NCI-H82 treated with DMSO at 0.1 percent for 48 hours (cell line): Measurements from ENCODE around the gene OR8A1.

ENCODE experiments used
- DNase-seq: peaks from one replicate; lab custom pipeline; 2025; ENCODE audit not compliant: unreplicated experiment; lab: John Stamatoyannopoulos, UW

The OR8A1 gene

DNA sequence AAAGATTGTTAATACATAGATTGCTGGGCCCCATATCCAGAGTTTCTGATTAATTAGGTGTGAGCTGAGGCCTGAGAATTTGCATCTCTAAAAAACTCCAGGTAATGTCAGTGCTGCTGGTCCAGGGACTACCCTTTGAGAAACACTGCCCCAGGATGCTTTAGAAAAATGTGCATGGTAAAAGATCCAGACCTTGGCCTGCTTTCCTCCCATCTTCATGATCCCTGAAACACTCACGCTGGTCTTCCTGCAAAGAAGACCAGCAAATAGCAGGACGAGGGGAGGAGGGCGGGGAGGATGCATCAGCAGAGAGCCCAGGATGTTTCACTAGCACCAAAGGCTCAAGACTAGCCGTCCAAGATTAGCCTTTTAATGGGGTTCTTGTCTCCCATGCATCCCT lies at the start of gene OR8A1:
TSS of gene OR8A1 (plus strand) at position 301 of the 400 bp plus-strand sequence. CDS start 123 bp downstream, outside the sequence.
- no peak for DNase-seq

DNA sequence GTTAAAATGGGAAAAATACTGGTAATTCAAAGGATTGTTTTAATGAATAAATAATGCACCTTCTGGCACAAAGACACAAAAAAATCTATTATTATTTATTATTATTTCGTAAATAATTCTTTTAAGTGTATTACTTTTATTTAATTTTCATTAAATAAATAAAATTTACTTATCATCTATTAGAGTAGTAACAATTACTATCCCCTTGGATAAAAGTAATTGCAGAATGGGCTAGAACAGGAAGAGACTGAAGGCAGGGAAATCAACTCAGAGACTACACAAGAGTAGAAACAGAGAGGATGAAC lies 49.3 kb upstream of the OR8A1 start:
- DNase-seq = no peak

DNA sequence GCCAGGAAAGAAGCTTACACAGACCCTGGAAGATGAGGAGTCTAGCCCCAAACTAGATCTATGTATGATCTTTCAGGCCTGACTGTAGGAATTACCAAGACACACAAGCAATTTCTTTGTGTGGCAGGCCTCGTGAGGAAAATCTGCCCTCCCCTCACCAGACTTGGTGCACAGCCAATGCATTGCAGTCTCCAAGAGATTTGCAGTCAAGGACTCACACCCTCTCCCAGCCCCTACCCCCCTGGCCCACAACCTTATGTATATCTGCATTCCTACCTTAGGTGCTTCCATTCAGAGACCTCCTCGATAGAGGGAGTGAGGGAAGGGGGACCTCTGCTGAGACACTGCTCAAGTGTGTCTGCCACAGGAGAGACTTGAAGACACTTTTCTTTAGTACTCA lies 36.2 kb upstream of the OR8A1 start:
- no peak for DNase-seq

DNA sequence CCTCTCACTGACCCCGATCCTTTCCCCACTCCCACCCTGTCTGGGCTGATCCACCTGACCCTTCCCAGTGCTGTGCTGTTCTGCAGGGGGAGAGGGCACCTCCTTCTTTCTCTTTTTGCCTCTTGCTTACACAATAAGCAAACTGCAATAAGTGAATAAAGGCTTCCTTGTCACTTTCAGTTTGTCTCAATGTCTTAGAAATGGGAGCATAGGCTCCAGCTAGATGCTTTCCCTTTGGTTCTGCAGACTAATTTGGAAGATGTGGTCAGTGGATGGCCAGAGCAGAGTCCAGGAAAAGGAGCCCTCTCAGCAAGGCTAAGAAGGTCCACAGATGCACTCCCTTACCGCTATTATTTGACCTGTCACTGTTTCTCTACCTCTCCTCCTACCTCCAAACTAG lies 35.7 kb upstream of the OR8A1 start:
- no peak for DNase-seq

DNA sequence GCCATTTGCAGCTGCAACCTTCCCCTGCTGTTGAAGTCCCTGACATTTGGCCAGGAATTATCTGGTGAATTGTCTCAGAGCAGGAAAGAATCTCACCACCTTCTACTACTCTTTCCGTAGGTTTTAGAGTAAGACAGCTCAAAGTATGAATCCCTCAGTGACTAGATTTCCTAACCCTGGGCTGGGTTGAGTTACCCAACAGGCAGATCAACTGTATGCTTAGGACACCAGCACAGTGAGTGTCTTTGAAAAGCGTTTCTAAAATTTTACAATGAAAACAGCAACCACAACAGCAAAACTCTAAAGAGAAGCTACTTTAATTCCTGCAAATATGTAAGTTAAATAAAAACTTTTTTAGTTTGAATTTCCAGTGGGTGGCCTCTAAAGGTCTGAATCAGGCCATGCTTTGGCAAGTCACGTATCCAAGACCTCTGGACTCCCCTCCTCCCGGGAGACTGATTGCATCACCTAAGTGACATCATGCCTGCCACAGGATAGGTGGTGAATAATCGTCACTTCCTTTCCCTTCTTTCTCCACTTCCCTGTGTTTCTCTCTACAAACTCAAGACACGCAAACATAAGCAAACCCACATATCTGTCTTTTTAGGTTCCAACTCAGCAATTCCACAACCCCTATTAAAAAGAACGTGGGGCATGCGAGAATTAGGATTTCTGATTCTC lies 34.1 kb upstream of the OR8A1 start:
- no peak for DNase-seq

DNA sequence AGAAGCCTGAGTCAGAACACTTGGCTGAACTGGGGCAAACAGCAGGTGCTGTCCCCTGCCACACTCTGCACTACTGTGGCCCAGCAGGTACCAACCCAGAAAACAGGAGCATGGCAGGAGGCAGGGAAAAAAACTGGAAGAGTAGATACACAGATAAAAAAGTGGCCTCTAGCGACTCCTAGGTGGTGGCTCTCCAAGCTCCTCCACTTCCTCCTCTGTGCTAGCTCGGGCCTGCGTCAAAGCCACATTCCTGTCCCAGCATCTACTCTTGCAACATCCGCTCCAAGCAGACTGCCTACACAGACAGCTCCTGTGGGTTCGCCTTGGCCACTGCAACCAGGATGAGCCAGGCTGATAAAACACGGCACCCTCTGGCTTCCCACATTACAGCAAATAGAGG lies 33.3 kb upstream of the OR8A1 start:
- DNase-seq = no peak

DNA sequence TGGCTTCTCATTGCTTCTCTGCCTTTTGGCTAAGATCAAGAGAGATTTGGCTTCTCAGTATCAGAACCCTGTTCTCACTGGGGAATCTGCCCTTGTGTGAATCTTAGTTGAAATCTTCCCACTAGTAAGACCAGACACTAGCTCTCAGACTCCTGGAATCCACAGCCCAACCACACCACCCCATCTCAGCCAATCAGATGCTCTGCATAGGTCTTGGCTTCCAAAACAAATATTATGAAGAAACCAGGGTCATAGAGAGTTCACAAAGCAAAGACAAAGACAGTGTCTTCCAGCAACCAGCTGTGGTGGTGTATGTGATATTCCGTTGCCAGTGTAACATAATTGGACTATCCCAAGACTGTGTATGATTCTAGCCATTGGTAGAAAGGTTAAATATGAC lies 31.8 kb upstream of the OR8A1 start:
- no peak for DNase-seq

DNA sequence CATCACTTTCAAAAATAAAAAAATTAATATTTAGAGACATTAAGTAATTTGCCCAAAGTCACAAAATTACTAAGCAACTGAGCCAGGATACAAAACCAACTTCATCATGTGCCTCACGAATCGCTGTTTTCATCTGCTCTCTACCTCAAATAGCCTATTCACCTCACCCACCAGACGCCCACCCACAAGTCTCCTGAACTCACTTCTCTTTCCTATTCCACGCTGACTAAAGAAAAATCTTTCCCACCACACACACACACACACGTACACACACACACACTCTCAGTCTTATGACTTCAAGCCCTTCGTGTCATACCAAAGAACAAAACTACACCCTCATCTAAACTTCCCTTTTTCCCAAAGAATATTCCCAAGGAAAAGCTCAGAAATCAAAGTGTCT lies 28.6 kb upstream of the OR8A1 start:
- no peak for DNase-seq

DNA sequence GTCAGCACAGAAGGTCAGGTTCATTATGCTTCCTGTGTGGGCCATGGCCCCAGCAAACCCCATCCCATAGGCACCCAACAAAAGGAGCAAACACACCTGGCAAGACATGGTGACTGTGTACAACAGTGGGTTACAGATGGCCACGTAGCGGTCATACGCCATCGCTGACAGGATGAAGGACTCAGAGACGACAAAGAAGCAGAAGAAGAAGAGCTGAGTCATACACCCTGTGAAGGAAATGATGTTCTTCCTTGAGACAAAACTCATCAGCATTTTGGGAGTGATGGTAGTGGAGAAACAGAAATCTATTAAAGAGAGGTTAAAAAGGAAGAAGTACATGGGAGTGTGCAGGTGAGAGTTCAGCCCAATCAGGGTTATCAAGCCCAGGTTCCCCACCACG lies 26.7 kb upstream of the OR8A1 start:
- DNase-seq = no peak

DNA sequence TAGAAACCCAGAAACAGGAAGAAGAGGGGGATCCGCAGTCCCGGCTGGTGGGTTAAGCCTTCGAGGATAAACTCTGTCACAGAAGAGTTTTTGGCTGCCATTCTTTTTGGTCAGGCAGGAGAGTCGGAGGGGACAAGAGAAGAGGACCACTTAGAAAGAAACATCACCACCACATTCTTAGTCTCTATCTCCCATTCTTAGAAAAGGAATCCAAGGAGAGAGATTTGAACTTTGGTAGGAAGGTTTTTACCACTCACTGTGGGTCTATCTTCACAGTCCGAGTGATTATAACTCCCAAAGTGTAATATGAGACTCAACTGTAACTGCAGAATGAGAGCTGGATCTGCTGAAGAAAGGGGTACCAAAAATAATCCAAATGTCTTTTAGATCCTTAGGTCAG lies 26.2 kb upstream of the OR8A1 start, which contains the start of gene OR8B12:
TSS of gene OR8B12 (minus strand) at position 101 of the 400 bp plus-strand sequence. CDS start at position 101, 0 bp downstream.
- no peak for DNase-seq

DNA sequence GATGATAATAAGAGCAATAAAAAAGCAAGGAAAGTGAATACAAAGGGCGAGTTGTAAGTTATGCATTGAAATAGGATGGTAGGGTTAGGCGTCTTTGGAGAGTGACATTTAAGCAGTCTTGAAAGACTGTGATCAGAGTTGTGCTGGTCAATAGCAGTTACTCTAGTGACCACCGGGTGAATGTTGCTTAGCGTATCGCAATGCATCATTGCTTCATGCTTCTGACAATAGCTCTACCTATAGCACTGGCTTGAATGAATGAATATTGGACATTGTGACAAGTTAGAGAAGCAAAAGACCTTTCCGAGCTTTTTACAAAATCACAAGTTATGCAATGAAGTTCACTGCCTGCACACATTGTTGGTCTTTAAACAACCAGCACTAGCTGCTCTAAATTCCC lies 18.6 kb upstream of the OR8A1 start:
- no peak for DNase-seq

DNA sequence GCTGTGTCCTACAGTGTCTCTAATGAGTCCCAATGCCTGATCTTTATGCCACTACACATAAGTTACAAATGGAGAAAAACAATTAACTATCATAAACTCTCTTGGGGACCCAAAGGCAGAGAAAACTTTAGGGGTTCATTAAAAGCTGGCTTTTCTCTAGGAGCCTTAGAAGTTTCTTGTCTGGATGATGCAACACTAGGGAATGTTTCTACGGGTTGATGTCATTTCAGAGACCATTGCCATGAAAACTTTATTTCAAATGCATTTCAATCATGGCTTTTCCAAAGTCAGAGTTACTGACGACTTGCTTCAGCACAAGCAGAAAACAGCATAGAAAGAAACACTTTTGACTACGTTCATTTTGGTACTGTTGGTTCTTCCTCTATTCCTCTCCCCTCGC lies 17.8 kb upstream of the OR8A1 start:
- DNase-seq = no peak

DNA sequence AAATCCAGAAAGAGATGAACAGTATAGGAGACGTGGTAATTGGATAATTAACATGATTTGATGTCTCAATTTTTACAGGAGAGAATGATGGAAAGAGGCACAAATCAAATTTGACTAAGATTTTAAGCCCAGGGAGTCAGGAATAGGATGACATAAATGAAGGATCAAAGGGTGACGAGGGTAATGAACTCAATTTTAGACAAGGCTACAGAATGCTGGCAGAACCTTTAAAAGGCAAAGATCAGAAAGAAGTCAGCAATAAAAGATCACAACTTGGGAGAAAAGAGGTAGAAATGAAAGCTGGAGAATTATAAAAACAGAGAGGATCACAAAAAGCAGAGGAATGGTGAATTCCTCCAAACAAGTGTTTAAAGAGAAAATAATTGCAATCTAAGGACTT lies 13.0 kb upstream of the OR8A1 start:
- no peak for DNase-seq

DNA sequence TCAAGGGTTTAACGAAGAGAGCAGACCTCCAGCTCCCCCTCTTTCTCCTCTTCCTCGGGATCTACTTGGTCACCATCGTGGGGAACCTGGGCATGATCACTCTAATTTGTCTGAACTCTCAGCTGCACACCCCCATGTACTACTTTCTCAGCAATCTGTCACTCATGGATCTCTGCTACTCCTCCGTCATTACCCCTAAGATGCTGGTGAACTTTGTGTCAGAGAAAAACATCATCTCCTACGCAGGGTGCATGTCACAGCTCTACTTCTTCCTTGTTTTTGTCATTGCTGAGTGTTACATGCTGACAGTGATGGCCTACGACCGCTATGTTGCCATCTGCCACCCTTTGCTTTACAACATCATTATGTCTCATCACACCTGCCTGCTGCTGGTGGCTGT lies 363 bp downstream of the OR8A1 start:
- no peak for DNase-seq

DNA sequence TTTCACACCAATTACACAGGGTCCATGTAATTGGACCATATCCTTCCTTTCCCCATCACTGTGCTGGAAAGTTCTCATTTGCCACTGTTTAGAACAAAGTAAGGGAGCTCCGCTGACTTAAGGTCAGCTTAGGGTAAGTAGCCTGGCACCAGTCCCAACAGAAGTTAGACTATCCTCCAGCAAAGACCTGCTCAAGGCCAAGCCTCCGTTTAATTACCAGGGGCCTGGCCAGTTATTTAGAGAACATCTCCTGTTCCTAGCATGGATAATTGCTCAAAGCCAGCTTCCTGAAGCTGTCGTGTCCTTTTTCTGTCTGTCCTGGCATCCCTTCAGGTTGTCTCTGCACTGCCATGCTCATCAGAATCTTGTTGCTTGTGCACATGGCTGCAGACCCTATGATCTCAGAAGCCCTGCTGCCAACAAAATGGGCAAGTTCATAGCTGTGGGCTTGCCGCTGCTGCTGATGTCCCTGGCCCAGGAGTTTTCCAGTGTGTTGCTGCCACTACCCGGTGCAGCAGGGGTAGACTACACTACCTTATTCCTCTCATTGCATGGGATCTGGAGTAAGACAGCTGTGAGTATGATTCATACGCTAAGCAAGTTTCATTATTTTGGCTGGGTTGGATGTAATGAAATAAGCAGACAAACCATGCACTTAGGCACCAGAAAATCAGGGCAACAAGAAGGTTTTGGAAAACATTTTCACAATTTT lies 8.1 kb downstream of the OR8A1 start:
- DNase-seq = no peak

DNA sequence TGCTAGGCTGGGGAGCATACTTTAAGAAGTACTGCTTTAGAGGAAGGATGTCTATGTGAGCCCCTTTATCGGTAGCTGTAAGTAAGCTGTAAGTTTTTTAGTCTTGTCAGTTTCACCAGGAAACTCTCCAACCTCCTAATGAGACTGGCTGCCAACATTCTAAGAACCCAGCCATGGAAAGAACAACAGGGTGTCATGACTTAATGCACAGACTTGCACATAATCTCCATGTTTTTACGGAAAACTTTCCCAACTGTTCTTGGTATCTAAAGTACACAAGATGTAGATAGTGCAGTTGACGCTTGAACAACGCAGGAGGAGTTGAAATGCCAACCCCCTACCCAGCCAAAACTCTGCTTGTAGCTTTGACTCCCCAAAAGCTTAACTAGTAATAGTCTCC lies 9.0 kb downstream of the OR8A1 start:
- no peak for DNase-seq

DNA sequence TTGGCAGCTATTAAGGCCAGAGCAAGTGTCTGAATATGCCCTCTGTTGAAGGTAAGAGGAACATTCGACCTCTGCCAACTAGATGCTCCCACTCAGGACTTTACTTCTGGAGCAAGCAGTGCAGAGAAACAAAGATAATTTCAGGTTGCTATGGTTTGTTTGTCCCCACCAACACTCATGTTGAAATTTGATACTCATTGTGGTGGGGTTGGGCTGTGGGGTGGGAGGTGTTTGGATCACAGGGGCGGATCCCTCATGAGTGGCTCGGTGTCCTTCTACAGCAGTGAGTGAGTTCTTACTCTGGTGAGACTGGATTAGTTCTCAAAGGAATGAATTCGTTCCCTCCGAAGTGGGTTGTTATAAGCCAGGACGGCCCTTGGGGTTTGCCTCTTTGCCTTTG lies 12.0 kb downstream of the OR8A1 start:
- DNase-seq = no peak

DNA sequence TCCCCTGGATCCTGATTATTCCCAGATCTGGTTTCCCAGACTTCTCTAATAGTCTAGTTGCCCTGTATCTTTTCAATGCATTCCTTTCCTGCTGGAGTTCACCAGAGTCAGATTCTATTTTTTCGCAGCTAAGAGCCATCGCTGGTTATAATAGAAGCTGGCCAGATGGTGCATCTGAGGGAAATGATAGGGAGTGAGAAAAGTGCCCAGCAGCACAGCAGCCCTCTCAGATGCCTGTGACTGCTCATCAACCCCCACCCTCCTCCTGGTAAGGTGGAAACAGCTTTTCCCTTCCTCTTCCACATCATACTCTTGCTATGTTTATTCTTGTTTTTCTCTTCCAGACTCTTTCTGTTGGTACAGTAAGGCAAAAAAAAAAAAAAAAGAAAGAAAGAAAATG lies 12.8 kb downstream of the OR8A1 start:
- DNase-seq = no peak

DNA sequence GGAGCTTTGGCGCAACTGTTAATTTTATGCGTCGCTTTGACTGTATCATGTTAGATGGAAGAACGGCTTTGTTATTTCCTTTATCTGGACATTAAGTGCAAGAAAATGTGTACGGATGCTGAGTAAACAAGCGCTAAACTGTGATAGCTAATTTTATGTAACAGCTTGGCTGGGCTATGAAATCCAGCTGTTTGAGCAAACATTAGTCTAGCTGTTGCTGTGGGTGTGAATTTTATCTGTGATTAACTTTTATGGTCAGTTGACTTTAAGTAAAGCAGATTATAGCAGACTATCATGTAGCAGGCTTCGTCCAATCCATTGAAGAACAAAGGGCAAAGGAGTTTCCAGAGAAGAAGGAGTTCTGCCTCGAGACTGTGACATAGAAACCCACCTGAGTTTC lies 14.0 kb downstream of the OR8A1 start:
- no peak for DNase-seq

DNA sequence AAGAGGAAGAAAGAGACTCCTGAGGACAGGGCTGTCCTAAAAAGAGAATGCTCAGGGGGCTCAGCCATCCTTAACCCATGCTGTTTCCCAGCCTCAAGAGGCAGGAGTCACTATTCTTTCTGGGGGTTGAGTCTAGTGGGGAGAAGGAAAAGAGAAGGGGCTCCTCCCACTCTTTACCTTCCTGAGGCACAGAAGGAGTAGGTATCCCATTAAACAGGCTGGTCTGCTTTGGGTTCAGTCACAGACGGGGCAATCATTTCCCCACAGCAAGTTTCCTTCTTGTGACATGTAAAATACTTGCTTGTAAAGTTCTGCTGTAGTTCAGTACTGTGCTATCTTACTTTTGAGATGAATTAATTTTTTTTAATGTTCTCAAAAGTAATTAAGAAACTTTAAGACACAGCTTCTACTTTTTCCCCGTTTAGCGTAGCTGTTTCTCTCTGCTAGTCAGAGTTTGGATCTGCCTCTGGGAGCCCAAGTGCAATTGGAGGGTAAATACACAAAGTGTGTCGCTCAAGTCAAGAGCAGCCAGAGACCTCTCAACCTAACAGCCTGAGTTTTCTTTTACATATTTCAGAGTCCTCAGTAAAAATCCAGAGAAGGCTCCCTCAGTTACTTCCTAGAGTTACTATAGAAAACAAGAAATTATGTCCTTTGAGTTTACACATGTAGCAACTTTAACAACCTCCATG lies 15.0 kb downstream of the OR8A1 start:
- DNase-seq = no peak

DNA sequence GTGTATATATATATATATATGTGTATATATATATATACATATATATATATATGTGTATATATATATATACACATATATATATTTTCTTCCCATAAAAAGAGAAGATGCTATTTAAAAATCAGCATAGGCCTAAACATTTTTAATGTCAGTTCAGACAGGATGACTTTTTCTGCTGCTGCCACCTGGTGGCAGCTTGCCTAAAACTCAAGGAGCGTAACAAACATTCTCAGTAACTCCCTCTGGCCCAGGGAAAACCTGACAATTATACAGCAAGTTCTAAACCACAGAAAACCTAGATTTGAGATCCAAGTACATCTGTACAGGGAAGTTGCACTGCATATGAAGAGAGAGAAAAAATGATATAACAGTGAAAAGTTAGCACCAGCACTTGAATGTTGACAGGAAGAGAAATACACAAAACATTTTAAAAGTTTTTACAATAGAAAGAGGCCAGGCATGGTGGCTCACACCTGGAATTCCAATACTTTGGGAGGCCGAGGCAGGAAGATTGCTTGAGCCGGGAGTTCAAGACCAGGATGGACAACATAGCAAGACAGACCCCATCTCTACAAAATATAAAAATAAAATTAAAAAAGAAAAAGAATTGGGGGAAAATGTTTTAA lies 16.6 kb downstream of the OR8A1 start:
- DNase-seq = no peak

DNA sequence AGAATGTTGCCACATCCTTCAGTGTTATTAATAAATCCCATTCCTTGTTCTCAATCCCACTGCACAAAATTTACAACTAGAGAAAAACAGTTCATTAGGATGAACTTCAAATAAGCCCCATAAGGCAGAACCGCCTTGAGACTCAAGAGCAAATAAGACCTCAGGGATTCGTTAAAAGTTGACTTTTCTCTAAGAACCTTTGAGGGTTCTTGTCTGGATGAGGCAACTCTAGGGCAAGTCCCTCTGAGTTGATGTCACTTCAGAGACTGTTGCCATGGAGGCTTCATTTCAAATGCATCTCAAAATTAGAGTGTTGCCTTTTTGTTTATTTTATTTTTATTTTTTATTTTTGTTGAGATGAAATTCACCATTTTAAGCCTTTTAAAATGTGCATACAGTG lies 21.6 kb downstream of the OR8A1 start:
- no peak for DNase-seq
